HepG2 (cell line): ENCODE measurements around the gene SBSN. TPM values are rescaled to one million over a fixed set of nuclear protein-coding genes. Genes with fewer than 3 reads are reported as not detected.

ENCODE experiments used
- FOSL2 ChIP-seq: sonication (generic); formaldehyde crosslinking; IDR thresholded peaks from 2 replicates; pipeline ENCODE4 v1.4.0; 2020; ENCODE audit warnings: missing genetic modification reagents
- HDAC1 ChIP-seq: sonication (generic); formaldehyde crosslinking; IDR thresholded peaks from 2 replicates; pipeline ENCODE4 v1.5.1; 2020; ENCODE audit warnings: mild to moderate bottlenecking, missing genetic modification reagents
- HOXA7 ChIP-seq: sonication (generic); formaldehyde crosslinking; IDR thresholded peaks from 2 replicates; pipeline ENCODE4 v1.8.1; 2022; ENCODE audit warnings: mild to moderate bottlenecking, missing genetic modification reagents, moderate library complexity
- MTA1 ChIP-seq: sonication (generic); formaldehyde crosslinking; IDR thresholded peaks from 2 replicates; pipeline ENCODE4 v1.4.0; 2020; ENCODE audit warnings: missing genetic modification reagents, mild to moderate bottlenecking, borderline replicate concordance
- RBFOX2 ChIP-seq: fragments of 200-400 bp; formaldehyde crosslinking; IDR thresholded peaks from 2 replicates; pipeline ENCODE4 v1.6.1; 2017; ENCODE audit warnings: low read depth, mild to moderate bottlenecking, low read length
- RELA ChIP-seq: sonication (generic); formaldehyde crosslinking; IDR thresholded peaks from 2 replicates; pipeline ENCODE4 v1.4.0; 2020; ENCODE audit warnings: missing genetic modification reagents
- RFX1 ChIP-seq: fragments of 450-650 bp; IDR thresholded peaks from 2 replicates; pipeline ENCODE4 v1.6.1; 2017
- SIN3B ChIP-seq: fragments of 150-350 bp; IDR thresholded peaks from 2 replicates; pipeline ENCODE4 v1.6.1; 2014; ENCODE audit warnings: low read length
- SIX4 ChIP-seq: sonication (generic); formaldehyde crosslinking; IDR thresholded peaks from 2 replicates; pipeline ENCODE4 v1.4.0; 2020; ENCODE audit warnings: missing genetic modification reagents
- SMARCC2 ChIP-seq: fragments of 450-650 bp; IDR thresholded peaks from 2 replicates; pipeline ENCODE4 v1.6.1; 2017; ENCODE audit warnings: antibody characterized with exemption, mild to moderate bottlenecking
- SOX6 ChIP-seq, 2 experiments: fragments of 450-650 bp in 1 of 2; sonication (generic) in 1 of 2; formaldehyde crosslinking in 1 of 2; IDR thresholded peaks; 2 replicates each; pipeline versions ENCODE4 v1.4.0 to v1.6.1; 2017 to 2020; ENCODE audit warnings: antibody characterized with exemption in 1 of 2, mild to moderate bottlenecking in 1 of 2, missing genetic modification reagents in 1 of 2
- TFDP2 ChIP-seq: sonication (generic); formaldehyde crosslinking; IDR thresholded peaks from 2 replicates; pipeline ENCODE4 v1.4.0; 2020; ENCODE audit warnings: missing genetic modification reagents
- TRIM24 ChIP-seq: sonication (generic); formaldehyde crosslinking; IDR thresholded peaks from 2 replicates; pipeline ENCODE4 v1.8.0; 2022; ENCODE audit warnings: mild to moderate bottlenecking, missing genetic modification reagents
- ZMYM3 ChIP-seq: sonication (generic); formaldehyde crosslinking; IDR thresholded peaks from 2 replicates; pipeline ENCODE4 v1.5.1; 2020; ENCODE audit warnings: mild to moderate bottlenecking, missing genetic modification reagents
- ZNF143 ChIP-seq: sonication (generic); formaldehyde crosslinking; IDR thresholded peaks from 2 replicates; pipeline ENCODE4 v1.4.0; 2020; ENCODE audit warnings: missing genetic modification reagents
- ZNF225 ChIP-seq: sonication (generic); formaldehyde crosslinking; IDR thresholded peaks from 2 replicates; pipeline ENCODE4 v1.4.0; 2020; ENCODE audit warnings: mild to moderate bottlenecking, missing genetic modification reagents
- ZNF432 ChIP-seq: sonication (generic); formaldehyde crosslinking; IDR thresholded peaks from 2 replicates; pipeline ENCODE4 v1.5.0; 2020; ENCODE audit warnings: missing genetic modification reagents, mild to moderate bottlenecking, borderline replicate concordance
- ZNF441 ChIP-seq: sonication (generic); formaldehyde crosslinking; IDR thresholded peaks from 2 replicates; pipeline ENCODE4 v1.7.0; 2021; ENCODE audit warnings: missing genetic modification reagents, borderline replicate concordance
- ZNF570 ChIP-seq: sonication (generic); formaldehyde crosslinking; IDR thresholded peaks from 2 replicates; pipeline ENCODE4 v1.4.0; 2020; ENCODE audit warnings: mild to moderate bottlenecking, missing genetic modification reagents, borderline replicate concordance
- ZNF609 ChIP-seq: sonication (generic); formaldehyde crosslinking; IDR thresholded peaks from 2 replicates; pipeline ENCODE4 v1.4.0; 2020; ENCODE audit warnings: mild to moderate bottlenecking, missing genetic modification reagents, borderline replicate concordance
- ZNF75D ChIP-seq: sonication (generic); formaldehyde crosslinking; IDR thresholded peaks from 2 replicates; pipeline ENCODE4 v1.8.1; 2023; ENCODE audit warnings: missing genetic modification reagents, mild to moderate bottlenecking, borderline replicate concordance
- ZNF772 ChIP-seq: sonication (generic); formaldehyde crosslinking; IDR thresholded peaks from 2 replicates; pipeline ENCODE4 v1.5.0; 2020; ENCODE audit warnings: mild to moderate bottlenecking, missing genetic modification reagents
- polyA plus RNA-seq, 8 experiments: library from polyadenylated mRNA; depleted of rRNA in 3 of 8; stranded (reverse) in 7 of 8; unstranded in 1 of 8; fragments of >200 nt; fragmentation: Illumina TruSeq in 4 of 8; extraction: Trizol in 4 of 8; gene quantifications; 2 replicates each; pipeline versions ENCODE4 v1.2.1 to v1.2.3, GENCODE V29; 2011 to 2016; ENCODE audit warnings: low read depth in 4 of 8, missing spikeins in 1 of 8, mixed read lengths in 1 of 8; ENCODE audit not compliant: insufficient read depth in 1 of 8
- total RNA-seq, 5 experiments: library from RNA; depleted of rRNA; stranded (reverse); fragments of >200 nt; fragmentation: Illumina TruSeq; extraction: Trizol; gene quantifications; 2 replicates each; pipeline ENCODE4 v1.2.3, GENCODE V29; 2016; ENCODE audit warnings: low read depth in 1 of 5
- TF ChIP-seq, protein P1 (sequence below): sonication (generic); formaldehyde crosslinking; IDR thresholded peaks from 2 replicates; pipeline ENCODE4 v1.4.0; 2020; ENCODE audit warnings: missing genetic modification reagents

Gene SBSN
- total and polyA plus RNA-seq, 2 of the 13 experiments (the other 11 are each of a cell fraction or from before 2014, with no cell fraction given) = not detected

- TF ChIP-seq ZNF75D (CRISPR knock-in tag) = no peak
- no peak for TF ChIP-seq RELA (CRISPR knock-in tag)
- no peak for TF ChIP-seq SIN3B
- TF ChIP-seq SOX6 (IDR thresholded peaks at IDR 0.05) = no peak
- TF ChIP-seq SOX6 (CRISPR knock-in tag; IDR thresholded peaks at IDR 0.05) = 0 out of 2 replicates have a peak, but pooled peaks have one; percentile 12
- no peak for TF ChIP-seq ZNF225
- no peak for TF ChIP-seq RFX1
- TF ChIP-seq MTA1 (CRISPR knock-in tag) = 0 out of 2 replicates have a peak, but pooled peaks have one; percentile 19
- no peak for TF ChIP-seq HOXA7 (CRISPR knock-in tag)
- no peak for TF ChIP-seq TFDP2 (CRISPR knock-in tag)
- TF ChIP-seq ZNF432 (CRISPR knock-in tag) = no peak
- no peak for TF ChIP-seq SIX4
- no peak for TF ChIP-seq ZNF609 (CRISPR knock-in tag)
- no peak for TF ChIP-seq ZNF772 (CRISPR knock-in tag)
- no peak for TF ChIP-seq ZNF570 (CRISPR knock-in tag)
- TF ChIP-seq ZMYM3 (CRISPR knock-in tag) = no peak
- TF ChIP-seq, protein P1, sequence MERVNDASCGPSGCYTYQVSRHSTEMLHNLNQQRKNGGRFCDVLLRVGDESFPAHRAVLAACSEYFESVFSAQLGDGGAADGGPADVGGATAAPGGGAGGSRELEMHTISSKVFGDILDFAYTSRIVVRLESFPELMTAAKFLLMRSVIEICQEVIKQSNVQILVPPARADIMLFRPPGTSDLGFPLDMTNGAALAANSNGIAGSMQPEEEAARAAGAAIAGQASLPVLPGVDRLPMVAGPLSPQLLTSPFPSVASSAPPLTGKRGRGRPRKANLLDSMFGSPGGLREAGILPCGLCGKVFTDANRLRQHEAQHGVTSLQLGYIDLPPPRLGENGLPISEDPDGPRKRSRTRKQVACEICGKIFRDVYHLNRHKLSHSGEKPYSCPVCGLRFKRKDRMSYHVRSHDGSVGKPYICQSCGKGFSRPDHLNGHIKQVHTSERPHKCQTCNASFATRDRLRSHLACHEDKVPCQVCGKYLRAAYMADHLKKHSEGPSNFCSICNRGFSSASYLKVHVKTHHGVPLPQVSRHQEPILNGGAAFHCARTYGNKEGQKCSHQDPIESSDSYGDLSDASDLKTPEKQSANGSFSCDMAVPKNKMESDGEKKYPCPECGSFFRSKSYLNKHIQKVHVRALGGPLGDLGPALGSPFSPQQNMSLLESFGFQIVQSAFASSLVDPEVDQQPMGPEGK (CRISPR knock-in tag) = no peak
- no peak for TF ChIP-seq HDAC1 (CRISPR knock-in tag)
- no peak for TF ChIP-seq FOSL2
- no peak for TF ChIP-seq SMARCC2
- no peak for TF ChIP-seq ZNF143 (CRISPR knock-in tag)
- TF ChIP-seq ZNF441 = no peak
- TF ChIP-seq TRIM24 (CRISPR knock-in tag) = no peak
- TF ChIP-seq RBFOX2 = no peak
Observed at GRCh38 chr19:35557539-35558399, 29.7 kb upstream of the SBSN start (continued).
